Ishikawa (cell line): ENCODE data around the gene CD300C.

Experiments
- CEBPB ChIP-seq: IDR thresholded peaks from 2 replicates; pipeline ENCODE4 v1.6.1; 2012
- CREB1 ChIP-seq: IDR thresholded peaks from 2 replicates; pipeline ENCODE4 v1.6.1; 2012; ENCODE audit warnings: low read depth
- EP300 ChIP-seq: IDR thresholded peaks from 2 replicates; pipeline ENCODE4 v1.6.1; 2012; ENCODE audit warnings: borderline replicate concordance
- FOXM1 ChIP-seq: IDR thresholded peaks from 2 replicates; pipeline ENCODE4 v1.6.1; 2012; ENCODE audit warnings: low read depth, borderline replicate concordance
- MAX ChIP-seq: IDR thresholded peaks from 2 replicates; pipeline ENCODE4 v1.6.1; 2012
- RAD21 ChIP-seq: IDR thresholded peaks from 2 replicates; pipeline ENCODE4 v1.6.1; 2012; ENCODE audit warnings: low read depth
- REST ChIP-seq: IDR thresholded peaks from 2 replicates; pipeline ENCODE4 v1.6.1; 2012; ENCODE audit warnings: low read depth, mild to moderate bottlenecking
- TEAD4 ChIP-seq: IDR thresholded peaks from 2 replicates; pipeline ENCODE4 v1.6.1; 2012
- USF1 ChIP-seq: IDR thresholded peaks from 2 replicates; pipeline ENCODE4 v1.6.1; 2012
- YY1 ChIP-seq: IDR thresholded peaks from 2 replicates; pipeline ENCODE4 v1.6.1; 2012; ENCODE audit warnings: low read depth
- ZBTB7A ChIP-seq: IDR thresholded peaks from 2 replicates; pipeline ENCODE4 v1.6.1; 2012; ENCODE audit warnings: low read depth

- TF ChIP-seq YY1 (no peak), REST (no peak), USF1 (no peak), MAX (no peak), EP300 (no peak), FOXM1 (no peak), CREB1 (no peak), TEAD4 (no peak), CEBPB (no peak), RAD21 (no peak), ZBTB7A (no peak)
Observed at GRCh38 chr17:74595037-74595750, 49.3 kb upstream of the CD300C start.
